ENCODE data around the gene PRADC1.

GRCh38 chr2:73257425-73258125, 24.5 kb upstream of the PRADC1 start:
- TF ChIP-seq SP1 (IDR thresholded peaks at IDR 0.05) (no peak), FOXA1 (IDR thresholded peaks at IDR 0.05) (no peak), CTCF (IDR thresholded peaks at IDR 0.05; ENCODE audit: low read depth, low read length, missing input control) (no peak), GABPA (IDR thresholded peaks at IDR 0.05 in 1 of 2, conservative IDR thresholded peaks at IDR 0.05 in 1 of 2) (no peak), TAF1 (conservative IDR thresholded peaks at IDR 0.05) (no peak), REST (IDR thresholded peaks at IDR 0.05) (no peak), ATF3 (IDR thresholded peaks at IDR 0.05) (no peak), RAD21 (IDR thresholded peaks at IDR 0.05) (no peak), MAX (IDR thresholded peaks at IDR 0.05) (no peak), ZBTB33 (IDR thresholded peaks at IDR 0.05) (no peak), EGR1 (IDR thresholded peaks at IDR 0.05; ENCODE audit: low read depth in 2 of 2) (no peak), NR2F2 (IDR thresholded peaks at IDR 0.05) (no peak)

Measured in liver (tissue), 3 donors.